ENCODE data around the gene E2F8. TPM values are rescaled to one million over a fixed set of nuclear protein-coding genes. Genes with fewer than 3 reads are reported as not detected.
"Not testable (repeated sequence)": the region's sequence is repeated elsewhere in the genome, so short reads cannot be mapped to it uniquely, and the experiment has no call there.

Gene E2F8
- total and polyA plus RNA-seq, 2 donors (not counting 1 experiment from before 2014, with no cell fraction given) = 0.22 to 0.24 TPM

- 89% methylated on average over 4 of the region's 4 CpGs for WGBS (ENCODE audit: insufficient coverage)
- Histone ChIP-seq H4K20me1 (ENCODE audit: control insufficient read depth, insufficient read depth, low read length, poor library complexity, severe bottlenecking) (no peaks in the 10 kb centered on the region), H2AFZ (ENCODE audit: insufficient read depth, low read depth, low read length, poor library complexity, severe bottlenecking) (no peak overlapping the region), H3K9ac (ENCODE audit: low read length) (no peak overlapping the region), H3K36me3 (replicated peaks in 1 of 2; ENCODE audit: control extremely low read depth in 1 of 2, control insufficient read depth in 1 of 2, extremely low read depth in 1 of 2, insufficient read depth in 2 of 2, low read length in 1 of 2) (no peaks in the 10 kb centered on the region), H3K9me3 (ENCODE audit: control extremely low read depth in 1 of 3, control insufficient read depth in 2 of 3, insufficient read depth in 1 of 3, low read length in 2 of 3) (no peaks in the 10 kb centered on the region), H3K27me3 (replicated peaks in 1 of 4; ENCODE audit: control extremely low read depth in 1 of 4, control insufficient read depth in 3 of 4, insufficient read depth in 4 of 4, low read length in 3 of 4) (no peaks in the 10 kb centered on the region), H3K4me2 (replicated peaks; ENCODE audit: low read depth, low read length, poor library complexity, severe bottlenecking) (no peak overlapping the region), H3K4me3 (ENCODE audit: control extremely low read depth in 1 of 5, extremely low read depth in 1 of 5, insufficient read depth in 1 of 5, low read depth in 2 of 5, low read length in 4 of 5) (no peak overlapping the region), H3K27ac (ENCODE audit: low read length in 2 of 2) (no peak overlapping the region), H3K4me1 (ENCODE audit: control insufficient read depth in 2 of 2, insufficient read depth in 2 of 2, low read length in 2 of 2) (no peaks in the 10 kb centered on the region), H3K79me2 (ENCODE audit: control insufficient read depth, insufficient read depth, low read length) (no peaks in the 10 kb centered on the region)
- DNase-seq = no peak
- H3K27ac Mint-ChIP-seq = no peak overlapping the region
- TF ChIP-seq EZH2 (IDR thresholded peaks at IDR 0.05; ENCODE audit: borderline replicate concordance, insufficient read depth, low read depth, low read length, poor library complexity, severe bottlenecking) (no peak), CTCF (IDR thresholded peaks at IDR 0.05) (no peak)
- peaks cover 11% of the 10 kb centered on the region for H3K4me1 Mint-ChIP-seq
- H3K4me3 Mint-ChIP-seq = no peak overlapping the region
- CTCF ChIA-PET = interaction anchor here (1.6 kb wide), 1 partner anchor 16 kb away, joined by 5 read pairs; no protein-coding TSS in a partner anchor
- intact Hi-C loops (cut with micrococcal nuclease) = no loop called here
- no peak for ATAC-seq (ENCODE audit: low read depth)
- H3K27me3 Mint-ChIP-seq = peaks cover 26% of the 10 kb centered on the region
- H3K9me3 Mint-ChIP-seq (ENCODE audit: insufficient read depth) = no peaks in the 10 kb centered on the region
- POLR2A ChIA-PET = no interaction called here
Observed at GRCh38 chr11:19275496-19275895, 34.8 kb upstream of the E2F8 start.

GRCh38 chr11:19273219-19273618, 32.5 kb upstream of the E2F8 start:
- WGBS (ENCODE audit: insufficient coverage) = 95% methylated on average over 3 of the region's 5 CpGs
- H3K4me1 Mint-ChIP-seq; H2AFZ ChIP-seq (ENCODE audit: insufficient read depth, low read depth, low read length, poor library complexity, severe bottlenecking); ATAC-seq (ENCODE audit: low read depth); H3K9ac ChIP-seq (ENCODE audit: low read length); POLR2A ChIA-PET; H3K4me3 ChIP-seq (ENCODE audit: control extremely low read depth in 1 of 5, extremely low read depth in 1 of 5, insufficient read depth in 1 of 5, low read depth in 2 of 5, low read length in 4 of 5); intact Hi-C loops (cut with micrococcal nuclease); H3K27me3 ChIP-seq (replicated peaks in 1 of 4; ENCODE audit: control extremely low read depth in 1 of 4, control insufficient read depth in 3 of 4, insufficient read depth in 4 of 4, low read length in 3 of 4); H3K4me2 ChIP-seq (replicated peaks; ENCODE audit: low read depth, low read length, poor library complexity, severe bottlenecking); H3K4me1 ChIP-seq (ENCODE audit: control insufficient read depth in 2 of 2, insufficient read depth in 2 of 2, low read length in 2 of 2); H3K9me3 Mint-ChIP-seq (ENCODE audit: insufficient read depth); H3K79me2 ChIP-seq (ENCODE audit: control insufficient read depth, insufficient read depth, low read length); CTCF ChIA-PET; DNase-seq; H3K36me3 ChIP-seq (replicated peaks in 1 of 2; ENCODE audit: control extremely low read depth in 1 of 2, control insufficient read depth in 1 of 2, extremely low read depth in 1 of 2, insufficient read depth in 2 of 2, low read length in 1 of 2); H4K20me1 ChIP-seq (ENCODE audit: control insufficient read depth, insufficient read depth, low read length, poor library complexity, severe bottlenecking); H3K9me3 ChIP-seq (ENCODE audit: control extremely low read depth in 1 of 3, control insufficient read depth in 2 of 3, insufficient read depth in 1 of 3, low read length in 2 of 3); H3K4me3 Mint-ChIP-seq; H3K27ac Mint-ChIP-seq; H3K27ac ChIP-seq (ENCODE audit: low read length in 2 of 2): not testable (repeated sequence)
- peaks cover 44% of the 10 kb centered on the region for H3K27me3 Mint-ChIP-seq

Data from B cell (primary cell).